Astrocyte (in vitro differentiated cells and primary cell): ENCODE measurements around the gene CEP350. TPM values are rescaled to one million over a fixed set of nuclear protein-coding genes. Genes with fewer than 3 reads are reported as not detected.
A peak's percentile ranks its signal among the peaks of the same experiment; 100 is the strongest.

Source experiments
- DNase-seq: peaks from one replicate; pipeline ENCODE4 v3.0.0-alpha.2; 2010; ENCODE audit warnings: low read depth
- FAIRE-seq: peaks from 2 replicates; lab custom pipeline; 2011; peaks lifted over from hg19 to GRCh38; lab: Jason Lieb, UNC
- H2AFZ ChIP-seq: 2 replicates; pipeline ENCODE4 v1.6.0; 2012; ENCODE audit warnings: low read depth, low read length, inconsistent platforms
- H3K27ac ChIP-seq: 2 replicates; pipeline ENCODE4 v1.5.1; 2011; ENCODE audit warnings: low read depth, low read length, inconsistent platforms
- H3K27me3 ChIP-seq: 2 replicates; pipeline ENCODE4 v1.6.0; 2011; ENCODE audit warnings: low read length, inconsistent platforms; ENCODE audit not compliant: insufficient read depth
- H3K36me3 ChIP-seq: 2 replicates; pipeline ENCODE4 v1.5.1; 2011; ENCODE audit warnings: low read length, inconsistent platforms; ENCODE audit not compliant: insufficient read depth
- H3K4me1 ChIP-seq: 2 replicates; pipeline ENCODE4 v1.5.1; 2011; ENCODE audit warnings: low read length, inconsistent platforms; ENCODE audit not compliant: insufficient read depth
- H3K4me2 ChIP-seq: 2 replicates; pipeline ENCODE4 v1.6.0; 2012; ENCODE audit warnings: low read length, inconsistent platforms
- H3K4me3 ChIP-seq: 2 replicates; pipeline ENCODE4 v1.5.1; 2011; ENCODE audit warnings: low read depth, mild to moderate bottlenecking, low read length, inconsistent platforms; ENCODE audit not compliant: insufficient read depth
- H3K79me2 ChIP-seq: 2 replicates; pipeline ENCODE4 v1.6.0; 2012; ENCODE audit warnings: mild to moderate bottlenecking, low read length, inconsistent platforms; ENCODE audit not compliant: insufficient read depth
- H3K9ac ChIP-seq: 2 replicates; pipeline ENCODE4 v1.6.0; 2012; ENCODE audit warnings: mild to moderate bottlenecking, low read length, inconsistent platforms
- H3K9me3 ChIP-seq: 2 replicates; pipeline ENCODE4 v1.5.1; 2012; ENCODE audit warnings: low read depth, mild to moderate bottlenecking, low read length, inconsistent platforms; ENCODE audit not compliant: insufficient read depth
- H4K20me1 ChIP-seq: 2 replicates; pipeline ENCODE4 v1.6.0; 2012; ENCODE audit warnings: low read length, inconsistent platforms; ENCODE audit not compliant: insufficient read depth
- H3K27ac Mint-ChIP-seq: one replicate; pipeline ENCODE4 v1.8.0; 2021; ENCODE audit warnings: mild to moderate bottlenecking, mixed read lengths; ENCODE audit not compliant: unreplicated experiment
- H3K27me3 Mint-ChIP-seq: one replicate; pipeline ENCODE4 v1.8.0; 2021; ENCODE audit warnings: low read depth, mixed read lengths; ENCODE audit not compliant: unreplicated experiment
- H3K36me3 Mint-ChIP-seq: one replicate; pipeline ENCODE4 v1.8.0; 2021; ENCODE audit warnings: low read depth, mixed read lengths; ENCODE audit not compliant: unreplicated experiment
- H3K4me1 Mint-ChIP-seq: one replicate; pipeline ENCODE4 v1.8.0; 2021; ENCODE audit warnings: low read depth, mixed read lengths; ENCODE audit not compliant: unreplicated experiment
- H3K4me3 Mint-ChIP-seq: one replicate; pipeline ENCODE4 v1.8.0; 2021; ENCODE audit warnings: mild to moderate bottlenecking, moderate library complexity, mixed read lengths; ENCODE audit not compliant: unreplicated experiment
- H3K9me3 Mint-ChIP-seq: one replicate; pipeline ENCODE4 v1.8.0; 2021; ENCODE audit warnings: mild to moderate bottlenecking, mixed read lengths; ENCODE audit not compliant: unreplicated experiment
- CTCF ChIP-seq: IDR thresholded peaks from 2 replicates; pipeline ENCODE4 v1.5.1; 2011; ENCODE audit warnings: low read depth, mild to moderate bottlenecking, inconsistent platforms, low read length, moderate library complexity; ENCODE audit not compliant: insufficient read depth
- EZH2 ChIP-seq: IDR thresholded peaks from 2 replicates; pipeline ENCODE4 v1.6.1; 2012; ENCODE audit warnings: mild to moderate bottlenecking, low read length, inconsistent platforms; ENCODE audit not compliant: insufficient read depth
- total RNA-seq: library from RNA; stranded (reverse); gene quantifications from 2 replicates; pipeline ENCODE4 v1.2.1, GENCODE V29; 2021

The CEP350 gene
- total RNA-seq, 1 donor from 2014 or later, result 29.2 TPM

- TF ChIP-seq CTCF (no peak), EZH2 (no peak)
- H3K9me3 ChIP-seq, result no peaks in the 10 kb centered on the region
- Mint-ChIP-seq H3K27ac (no peak overlapping the region), H3K9me3 (peaks cover 2% of the 10 kb centered on the region), H3K4me3 (no peak overlapping the region), H3K36me3 (peaks cover 3% of the 10 kb centered on the region), H3K27me3 (peaks cover 3% of the 10 kb centered on the region), H3K4me1 (peaks cover 9% of the 10 kb centered on the region)
- peaks cover 11% of the 10 kb centered on the region for H3K4me1 ChIP-seq
- no peak overlapping the region for H3K4me3 ChIP-seq
- no peaks in the 10 kb centered on the region for H3K27me3 ChIP-seq
- no peak overlapping the region for H3K9ac ChIP-seq
- H3K27ac ChIP-seq, result no peak overlapping the region
- no peaks in the 10 kb centered on the region for H4K20me1 ChIP-seq
- FAIRE-seq, result no peak
- no peaks in the 10 kb centered on the region for H3K36me3 ChIP-seq
- H2AFZ ChIP-seq, result no peak overlapping the region
- DNase-seq, result no peak
- H3K79me2 ChIP-seq, result no peaks in the 10 kb centered on the region
- H3K4me2 ChIP-seq, result no peak overlapping the region
Measured at GRCh38 chr1:180119837-180120236, 165.2 kb downstream of the CEP350 start.

GRCh38 chr1:180123463-180123936 is 168.9 kb downstream of the CEP350 start:
- Mint-ChIP-seq H3K9me3 (peaks cover 3% of the 10 kb centered on the region), H3K27ac (peak overlapping the region; percentile 28), H3K36me3 (no peaks in the 10 kb centered on the region), H3K4me3 (no peak overlapping the region), H3K27me3 (peaks cover 4% of the 10 kb centered on the region), H3K4me1 (no peaks in the 10 kb centered on the region)
- H4K20me1 ChIP-seq, result no peaks in the 10 kb centered on the region
- H2AFZ ChIP-seq, result no peak overlapping the region
- no peaks in the 10 kb centered on the region for H3K4me1 ChIP-seq
- FAIRE-seq (no peak), DNase-seq (no peak)
- H3K79me2 ChIP-seq, result no peaks in the 10 kb centered on the region
- no peak overlapping the region for H3K4me3 ChIP-seq
- no peak overlapping the region for H3K27ac ChIP-seq
- no peaks in the 10 kb centered on the region for H3K27me3 ChIP-seq
- no peaks in the 10 kb centered on the region for H3K9me3 ChIP-seq
- H3K36me3 ChIP-seq, result no peaks in the 10 kb centered on the region
- H3K4me2 ChIP-seq, result no peak overlapping the region
- TF ChIP-seq CTCF (no peak), EZH2 (no peak)
- H3K9ac ChIP-seq, result no peak overlapping the region

GRCh38 chr1:180130651-180131050 is 176.0 kb downstream of the CEP350 start:
- Histone ChIP-seq H2AFZ (no peak overlapping the region), H3K4me3 (no peak overlapping the region), H3K4me2 (no peak overlapping the region), H3K27me3 (no peaks in the 10 kb centered on the region), H3K27ac (no peak overlapping the region), H4K20me1 (no peaks in the 10 kb centered on the region), H3K9ac (no peak overlapping the region), H3K4me1 (peaks cover 7% of the 10 kb centered on the region), H3K36me3 (no peaks in the 10 kb centered on the region), H3K79me2 (no peaks in the 10 kb centered on the region), H3K9me3 (no peaks in the 10 kb centered on the region)
- FAIRE-seq (no peak), DNase-seq (no peak)
- Mint-ChIP-seq H3K36me3 (no peaks in the 10 kb centered on the region), H3K27me3 (no peaks in the 10 kb centered on the region), H3K4me3 (no peak overlapping the region), H3K27ac (peak overlapping the region; percentile 59), H3K4me1 (peaks cover 11% of the 10 kb centered on the region), H3K9me3 (no peaks in the 10 kb centered on the region)
- TF ChIP-seq CTCF (no peak), EZH2 (no peak)
